ENCODE measurements around the gene PSAT1. TPM values are rescaled to one million over a fixed set of nuclear protein-coding genes. Genes with fewer than 3 reads are reported as not detected.
"Not testable (repeated sequence)": the region's sequence is repeated elsewhere in the genome, so short reads cannot be mapped to it uniquely, and the experiment has no call there.

The PSAT1 gene
- total RNA-seq, 4 donors from 2014 or later: 2.5 to 6.6 (median 4.3) TPM

DNA sequence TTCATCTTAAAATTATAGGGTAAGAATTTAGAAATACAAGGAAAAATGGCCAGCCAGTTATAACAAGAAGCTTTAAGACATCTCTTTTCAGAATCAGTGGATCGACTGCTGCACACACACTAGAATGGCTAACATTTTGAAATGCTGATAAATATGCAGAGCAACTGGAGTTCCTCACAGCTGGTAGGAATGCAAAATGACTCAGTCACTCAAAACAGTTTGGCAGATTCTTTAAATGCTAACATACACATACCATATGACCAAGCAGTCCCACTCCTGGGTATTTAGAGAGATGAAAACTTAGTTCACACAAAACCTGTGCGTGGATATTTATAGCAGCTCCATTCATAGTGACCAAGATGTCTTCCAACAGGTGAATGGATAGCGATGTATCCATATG lies 23.2 kb upstream of the PSAT1 start:
- Histone ChIP-seq H3K36me3 (peaks cover 0 to 32% of the 10 kb centered on the region in 2 donors), H3K27me3 (no peaks in the 10 kb centered on the region), H3K9me3 (no peaks in the 10 kb centered on the region), H3K27ac (no peak overlapping the region), H3K4me3 (no peak overlapping the region), H3K4me1 (peaks cover 0 to 10% (median under 1%) of the 10 kb centered on the region in 3 donors)
- no peak for ATAC-seq
- TF ChIP-seq POLR2AphosphoS5 (IDR thresholded peaks at IDR 0.05): no peak
- TF ChIP-seq EP300 (IDR thresholded peaks at IDR 0.05): no peak
- TF ChIP-seq POLR2A (IDR thresholded peaks at IDR 0.05): no peak
- TF ChIP-seq, protein P1, sequence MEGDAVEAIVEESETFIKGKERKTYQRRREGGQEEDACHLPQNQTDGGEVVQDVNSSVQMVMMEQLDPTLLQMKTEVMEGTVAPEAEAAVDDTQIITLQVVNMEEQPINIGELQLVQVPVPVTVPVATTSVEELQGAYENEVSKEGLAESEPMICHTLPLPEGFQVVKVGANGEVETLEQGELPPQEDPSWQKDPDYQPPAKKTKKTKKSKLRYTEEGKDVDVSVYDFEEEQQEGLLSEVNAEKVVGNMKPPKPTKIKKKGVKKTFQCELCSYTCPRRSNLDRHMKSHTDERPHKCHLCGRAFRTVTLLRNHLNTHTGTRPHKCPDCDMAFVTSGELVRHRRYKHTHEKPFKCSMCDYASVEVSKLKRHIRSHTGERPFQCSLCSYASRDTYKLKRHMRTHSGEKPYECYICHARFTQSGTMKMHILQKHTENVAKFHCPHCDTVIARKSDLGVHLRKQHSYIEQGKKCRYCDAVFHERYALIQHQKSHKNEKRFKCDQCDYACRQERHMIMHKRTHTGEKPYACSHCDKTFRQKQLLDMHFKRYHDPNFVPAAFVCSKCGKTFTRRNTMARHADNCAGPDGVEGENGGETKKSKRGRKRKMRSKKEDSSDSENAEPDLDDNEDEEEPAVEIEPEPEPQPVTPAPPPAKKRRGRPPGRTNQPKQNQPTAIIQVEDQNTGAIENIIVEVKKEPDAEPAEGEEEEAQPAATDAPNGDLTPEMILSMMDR (IDR thresholded peaks at IDR 0.05): no peak
- WGBS, 2 donors (ENCODE audit: low coverage in 1 of 2): 85 to 96% methylated on average over 3 of the region's 3 CpGs

- ATAC-seq: peak; percentile 89
- Histone ChIP-seq H3K27ac (peak overlapping the region in 1 of 4 donors; percentile 19), H3K27me3 (no peaks in the 10 kb centered on the region), H3K9me3 (no peaks in the 10 kb centered on the region), H3K4me1 (peaks cover 3 to 36% (median 6%) of the 10 kb centered on the region in 3 donors), H3K4me3 (no peak overlapping the region), H3K36me3 (no peaks in the 10 kb centered on the region)
- WGBS, 2 donors (ENCODE audit: low coverage in 1 of 2): 44 to 60% methylated on average over 5 of the region's 5 CpGs
- TF ChIP-seq, protein P1 (IDR thresholded peaks at IDR 0.05): no peak
- TF ChIP-seq POLR2AphosphoS5 (IDR thresholded peaks at IDR 0.05) (peak; percentile 95), POLR2A (IDR thresholded peaks at IDR 0.05) (no peak), EP300 (IDR thresholded peaks at IDR 0.05) (no peak)
Measured at GRCh38 chr9:78278177-78278777, 18.6 kb upstream of the PSAT1 start.

DNA sequence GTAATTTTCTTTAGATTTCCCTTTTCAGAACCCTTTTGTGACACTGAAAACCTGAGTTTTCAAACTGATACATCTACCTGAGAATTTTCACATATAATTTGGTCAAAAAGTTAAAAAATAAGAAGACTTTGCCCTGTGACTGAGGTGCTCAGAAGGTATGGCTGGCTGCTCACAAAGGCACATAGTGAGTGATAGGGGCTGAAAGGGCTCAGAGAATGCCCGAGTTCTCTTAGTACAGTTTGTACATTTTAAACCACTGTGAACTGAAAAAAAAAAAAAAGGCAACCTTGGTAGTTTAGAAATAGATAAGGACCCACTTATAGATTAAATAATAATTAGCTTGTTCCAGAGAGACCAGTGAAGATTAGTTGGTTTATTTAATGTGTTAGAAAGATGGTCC lies 18.1 kb upstream of the PSAT1 start:
- TF ChIP-seq POLR2A (IDR thresholded peaks at IDR 0.05): no peak
- TF ChIP-seq POLR2AphosphoS5 (IDR thresholded peaks at IDR 0.05): no peak
- no peak for TF ChIP-seq EP300 (IDR thresholded peaks at IDR 0.05)
- TF ChIP-seq, protein P1 (IDR thresholded peaks at IDR 0.05): no peak
- ATAC-seq: no peak
- H3K4me3 ChIP-seq: no peak overlapping the region
- no peaks in the 10 kb centered on the region for H3K36me3 ChIP-seq
- peaks cover 3 to 36% (median 6%) of the 10 kb centered on the region in 3 donors for H3K4me1 ChIP-seq
- WGBS, 2 donors (ENCODE audit: low coverage in 1 of 2): 100% methylated on average over 1 of the region's 1 CpG; no CpG with 5 or more reads in 1 of the 2 donors
- H3K9me3 ChIP-seq: no peaks in the 10 kb centered on the region
- H3K27me3 ChIP-seq: no peaks in the 10 kb centered on the region
- H3K27ac ChIP-seq: peak overlapping the region in 1 of 4 donors; percentile 19

DNA sequence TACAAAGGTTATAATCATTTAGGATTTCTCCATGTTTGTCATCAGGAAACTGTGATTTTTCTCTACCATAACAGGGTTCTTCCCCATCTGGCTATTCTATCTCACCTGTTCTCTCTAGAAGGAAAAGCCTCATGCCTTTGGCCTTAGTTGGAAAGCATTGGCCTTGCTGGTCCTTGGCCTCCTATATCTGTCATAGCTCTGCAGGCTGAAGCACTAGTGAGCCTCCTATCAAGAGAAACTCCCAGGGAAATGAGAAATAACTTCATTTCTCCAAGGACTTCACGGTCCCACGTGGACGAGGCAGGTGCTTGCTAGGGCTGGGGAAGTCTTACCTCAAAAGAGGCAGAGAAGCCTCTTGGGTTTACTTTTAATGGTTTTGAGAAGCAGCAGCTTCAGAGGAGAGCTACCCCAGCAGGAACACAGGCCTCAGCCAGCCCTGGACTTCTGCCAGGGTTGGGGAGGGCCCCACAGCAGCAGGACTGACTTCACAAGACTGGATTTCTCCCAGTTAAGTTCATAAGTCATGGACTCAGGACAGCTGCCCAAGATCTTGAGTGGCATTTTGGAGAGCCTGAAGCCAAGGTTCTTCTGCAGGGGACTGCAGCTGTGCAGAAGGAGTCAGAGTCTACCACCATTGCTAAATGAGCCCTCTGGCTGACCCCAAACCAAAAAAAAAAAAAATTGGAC lies 15.8 kb upstream of the PSAT1 start:
- no peak overlapping the region for H3K4me3 ChIP-seq
- no peaks in the 10 kb centered on the region for H3K27me3 ChIP-seq
- peak; percentile 75 for TF ChIP-seq POLR2AphosphoS5 (IDR thresholded peaks at IDR 0.05)
- TF ChIP-seq, protein P1 (IDR thresholded peaks at IDR 0.05): no peak
- ATAC-seq: peak; percentile 62
- no peaks in the 10 kb centered on the region for H3K9me3 ChIP-seq
- H3K27ac ChIP-seq: peak overlapping the region in 2 of 4 donors; percentile 25 to 33
- peaks cover 3 to 36% (median 6%) of the 10 kb centered on the region in 3 donors for H3K4me1 ChIP-seq
- no peaks in the 10 kb centered on the region for H3K36me3 ChIP-seq
- 8 to 26% methylated on average over 3 of the region's 3 CpGs for WGBS, 2 donors (ENCODE audit: low coverage in 1 of 2)

GRCh38 chr9:78284181-78284580 lies 12.7 kb upstream of the PSAT1 start:
- H3K9me3 ChIP-seq, H3K27ac ChIP-seq, ATAC-seq, H3K4me3 ChIP-seq, H3K36me3 ChIP-seq, H3K27me3 ChIP-seq: not testable (repeated sequence)
- H3K4me1 ChIP-seq: peaks cover 0 to 21% (median 6%) of the 10 kb centered on the region in 3 donors
- 84 to 88% methylated on average over 1 to 4 of the region's 4 CpGs for WGBS, 2 donors (ENCODE audit: low coverage in 1 of 2)

Data from gastroesophageal sphincter (tissue), 4 donors.